ENCODE measurements around the gene MCTP2.

- TF ChIP-seq POLR2AphosphoS5 (IDR thresholded peaks at IDR 0.05; ENCODE audit: low read depth, low read length), result no peak
- no peak for TF ChIP-seq POLR2A (IDR thresholded peaks at IDR 0.05; ENCODE audit: low read depth, low read length)
These were observed 21.6 kb downstream of the MCTP2 start for GRCh38 chr15:94252906-94253491.

Data from GM12892 (cell line).